ELR (cell line): ENCODE data around the gene SDR9C7.
"Not testable (repeated sequence)": the region's sequence is repeated elsewhere in the genome, so short reads cannot be mapped to it uniquely, and the experiment has no call there.

Experiments
- DNase-seq: peaks from one replicate; pipeline ENCODE4 v3.0.0-alpha.2; 2015; ENCODE audit warnings: low read depth

The SDR9C7 gene

GRCh38 chr12:56953314-56953713 is 19.1 kb upstream of the SDR9C7 start:
- no peak for DNase-seq

- DNase-seq, result no peak
Measured at GRCh38 chr12:56951582-56952339, 17.6 kb upstream of the SDR9C7 start.

- DNase-seq, result no peak
Measured at GRCh38 chr12:56948881-56949280, 14.7 kb upstream of the SDR9C7 start.

- no peak for DNase-seq
Measured at GRCh38 chr12:56948457-56948777, 14.2 kb upstream of the SDR9C7 start.

- peak; percentile 39 for DNase-seq
Measured at GRCh38 chr12:56947633-56948456, 13.6 kb upstream of the SDR9C7 start.

- DNase-seq, result no peak
Measured at GRCh38 chr12:56943878-56944277, 9.7 kb upstream of the SDR9C7 start.

- not testable (repeated sequence) for DNase-seq
Measured at GRCh38 chr12:56943374-56943773, 9.2 kb upstream of the SDR9C7 start.

- peak; percentile 59 for DNase-seq
Measured at GRCh38 chr12:56941299-56942017, 7.2 kb upstream of the SDR9C7 start.

- DNase-seq, result not testable (repeated sequence)
Measured at GRCh38 chr12:56940942-56941298, 6.7 kb upstream of the SDR9C7 start.

GRCh38 chr12:56935752-56936151 is 1.5 kb upstream of the SDR9C7 start:
- DNase-seq, result no peak

- DNase-seq, result no peak
Measured at GRCh38 chr12:56935157-56935556, 949 bp upstream of the SDR9C7 start.

GRCh38 chr12:56932867-56933266 is 1.3 kb downstream of the SDR9C7 start:
- no peak for DNase-seq

- no peak for DNase-seq
Measured at GRCh38 chr12:56932146-56932545, 2.1 kb downstream of the SDR9C7 start.

GRCh38 chr12:56931474-56931978 is 2.7 kb downstream of the SDR9C7 start:
- peak; percentile 60 for DNase-seq

GRCh38 chr12:56930241-56930640 is 4.0 kb downstream of the SDR9C7 start:
- no peak for DNase-seq

GRCh38 chr12:56929780-56930179 is 4.4 kb downstream of the SDR9C7 start:
- no peak for DNase-seq

GRCh38 chr12:56928262-56928661 is 5.9 kb downstream of the SDR9C7 start:
- DNase-seq, result no peak

- DNase-seq, result no peak
Measured at GRCh38 chr12:56927281-56927680, 6.9 kb downstream of the SDR9C7 start.

- no peak for DNase-seq
Measured at GRCh38 chr12:56922031-56922430, 12.2 kb downstream of the SDR9C7 start.

GRCh38 chr12:56921346-56921745 is 12.9 kb downstream of the SDR9C7 start:
- no peak for DNase-seq

GRCh38 chr12:56918139-56918538 is 16.1 kb downstream of the SDR9C7 start:
- not testable (repeated sequence) for DNase-seq

GRCh38 chr12:56916996-56917333 is 17.2 kb downstream of the SDR9C7 start:
- DNase-seq, result no peak
